H1 (cell line): Measurements from ENCODE around the gene RPTOR. TPM values are rescaled to one million over a fixed set of nuclear protein-coding genes. Genes with fewer than 3 reads are reported as not detected.

Experiments
- CTCF ChIA-PET: fragments of 300-600 bp; sonication (Branson Sonifier 250); formaldehyde crosslinking; loops from one replicate; lab custom pipeline; 2021; ENCODE audit not compliant: partially characterized antibody; lab: Charles Lee
- POLR2A ChIA-PET: fragments of 300-600 bp; sonication (Branson Sonifier 250); formaldehyde crosslinking; loops from one replicate; lab custom pipeline; 2021; ENCODE audit warnings: inconsistent platforms; ENCODE audit not compliant: partially characterized antibody; lab: Charles Lee
- DNase-seq, 2 experiments: peaks; one replicate each; pipeline versions ENCODE4 v3.0.0 to v3.0.0-alpha.2; 2010 to 2022; ENCODE audit warnings: low spot score in 2 of 2, low read depth in 1 of 2, mixed read lengths in 1 of 2
- FAIRE-seq: peaks from 2 replicates; lab custom pipeline; 2011; peaks lifted over from hg19 to GRCh38; lab: Jason Lieb, UNC
- H2AFZ ChIP-seq: 2 replicates; pipeline ENCODE4 v1.8.1; 2012; ENCODE audit warnings: low read length, inconsistent platforms
- H2AK5ac ChIP-seq: 2 replicates; pipeline ENCODE4 v1.6.1; 2013; ENCODE audit warnings: low read depth, low read length
- H2BK120ac ChIP-seq: replicated peaks from 2 replicates; pipeline ENCODE3; 2013; ENCODE audit warnings: low read depth, low read length, inconsistent platforms
- H2BK12ac ChIP-seq: 2 replicates; pipeline ENCODE4 v1.6.1; 2013; ENCODE audit warnings: low read depth, low read length
- H2BK15ac ChIP-seq: 2 replicates; pipeline ENCODE4 v1.6.1; 2013; ENCODE audit warnings: low read length
- H2BK20ac ChIP-seq: 2 replicates; pipeline ENCODE4 v1.6.1; 2013; ENCODE audit warnings: low read length
- H2BK5ac ChIP-seq: 2 replicates; pipeline ENCODE4 v1.6.1; 2013; ENCODE audit warnings: low read depth, low read length
- H3K14ac ChIP-seq: 2 replicates; pipeline ENCODE4 v1.6.1; 2013; ENCODE audit warnings: inconsistent platforms; ENCODE audit not compliant: insufficient read length
- H3K18ac ChIP-seq: 2 replicates; pipeline ENCODE4 v1.6.1; 2013; ENCODE audit warnings: low read length; ENCODE audit errors: extremely low read depth
- H3K23ac ChIP-seq: 2 replicates; pipeline ENCODE4 v1.6.1; 2013; ENCODE audit warnings: inconsistent platforms; ENCODE audit not compliant: insufficient read length
- H3K23me2 ChIP-seq: 2 replicates; pipeline ENCODE4 v1.6.1; 2013; ENCODE audit warnings: low read depth, low read length
- H3K27ac ChIP-seq: 2 replicates; pipeline ENCODE4 v1.6.1; 2011; ENCODE audit warnings: low read depth, low read length, inconsistent platforms
- H3K27me3 ChIP-seq, 4 experiments: replicated peaks in 1 of 4; 1 replicate in 1 of 4; 2 replicates in 3 of 4; pipeline versions ENCODE4 v1.6.1 to v1.8.1; 2011 to 2013; ENCODE audit warnings: low read length in 3 of 4, mild to moderate bottlenecking in 3 of 4, inconsistent platforms in 2 of 4, mixed read lengths in 2 of 4, moderate library complexity in 1 of 4; ENCODE audit not compliant: control insufficient read depth in 3 of 4, insufficient read depth in 3 of 4; ENCODE audit errors: extremely low read depth in 1 of 4
- H3K36me3 ChIP-seq, 4 experiments: 2 replicates each; pipeline versions ENCODE4 v1.6.1 to v1.8.1; 2011 to 2013; ENCODE audit warnings: mild to moderate bottlenecking in 4 of 4, low read length in 3 of 4, moderate library complexity in 2 of 4, control low read depth in 1 of 4, inconsistent platforms in 1 of 4; ENCODE audit not compliant: insufficient read depth in 4 of 4, control insufficient read depth in 2 of 4
- H3K4ac ChIP-seq: replicated peaks from 2 replicates; pipeline ENCODE3; 2013; ENCODE audit warnings: low read length, low read depth, mixed read lengths, inconsistent platforms; ENCODE audit not compliant: insufficient read length
- H3K4me1 ChIP-seq, 4 experiments: replicated peaks in 1 of 4; 1 replicate in 1 of 4; 2 replicates in 3 of 4; pipeline versions ENCODE4 v1.6.1 to v1.8.1; 2011 to 2013; ENCODE audit warnings: low read length in 3 of 4, inconsistent platforms in 2 of 4, mixed read lengths in 1 of 4; ENCODE audit not compliant: insufficient read depth in 4 of 4, control insufficient read depth in 3 of 4
- H3K4me2 ChIP-seq, 2 experiments: 2 replicates each; pipeline versions ENCODE4 v1.6.1 to v1.8.1; 2011 to 2013; ENCODE audit warnings: low read depth in 2 of 2, low read length in 2 of 2, control low read depth in 1 of 2, inconsistent platforms in 1 of 2, mild to moderate bottlenecking in 1 of 2; ENCODE audit not compliant: insufficient read depth in 1 of 2
- H3K4me3 ChIP-seq, 4 experiments: fragments of 200-600, 300-600 bp in 1 of 4; sonication (generic), shearing (Covaris generic), sonication (Bioruptor Twin) in 1 of 4; 2 replicates each; pipeline versions ENCODE4 v1.5.1 to v1.8.1; 2011 to 2016; ENCODE audit warnings: low read length in 4 of 4, low read depth in 3 of 4, control low read depth in 2 of 4, inconsistent platforms in 2 of 4, mild to moderate bottlenecking in 2 of 4, mixed read lengths in 1 of 4, moderate library complexity in 1 of 4; ENCODE audit not compliant: insufficient read depth in 2 of 4; ENCODE audit errors: extremely low read depth in 1 of 4
- H3K56ac ChIP-seq: replicated peaks from 2 replicates; pipeline ENCODE3; 2013; ENCODE audit warnings: low read depth, mild to moderate bottlenecking, mixed read lengths, low read length, inconsistent platforms; ENCODE audit not compliant: insufficient read length
- H3K79me1 ChIP-seq: 2 replicates; pipeline ENCODE4 v1.6.1; 2013; ENCODE audit warnings: low read depth, low read length, control low read depth
- H3K79me2 ChIP-seq, 2 experiments: 2 replicates each; pipeline versions ENCODE4 v1.6.1 to v1.8.1; 2012 to 2013; ENCODE audit warnings: low read length in 2 of 2, mild to moderate bottlenecking in 2 of 2, inconsistent platforms in 1 of 2; ENCODE audit not compliant: insufficient read depth in 2 of 2, control insufficient read depth in 1 of 2
- H3K9ac ChIP-seq, 4 experiments: replicated peaks in 1 of 4; 1 replicate in 1 of 4; 2 replicates in 3 of 4; pipeline versions ENCODE4 v1.6.1 to v1.8.1; 2011 to 2013; ENCODE audit warnings: low read depth in 3 of 4, low read length in 3 of 4, control low read depth in 2 of 4, mild to moderate bottlenecking in 2 of 4, moderate library complexity in 2 of 4, inconsistent platforms in 1 of 4; ENCODE audit errors: extremely low read depth in 1 of 4
- H3K9me3 ChIP-seq, 2 experiments: 2 replicates each; pipeline versions ENCODE4 v1.6.1 to v1.8.1; 2012 to 2013; ENCODE audit warnings: mild to moderate bottlenecking in 2 of 2, moderate library complexity in 2 of 2, control low read depth in 1 of 2, inconsistent platforms in 1 of 2, low read depth in 1 of 2, low read length in 1 of 2, mixed read lengths in 1 of 2; ENCODE audit not compliant: insufficient read depth in 2 of 2
- H4K20me1 ChIP-seq, 2 experiments: replicated peaks in 1 of 2; 2 replicates each; pipeline versions ENCODE3 to v1.8.1; 2011 to 2013; ENCODE audit warnings: inconsistent platforms in 2 of 2, low read length in 2 of 2, mild to moderate bottlenecking in 1 of 2; ENCODE audit not compliant: insufficient read depth in 2 of 2, control insufficient read depth in 1 of 2
- H4K5ac ChIP-seq: 2 replicates; pipeline ENCODE4 v1.6.1; 2013; ENCODE audit warnings: low read length, low read depth, mixed read lengths, inconsistent platforms; ENCODE audit not compliant: insufficient read length
- H4K8ac ChIP-seq: 2 replicates; pipeline ENCODE4 v1.8.0; 2013; ENCODE audit warnings: mild to moderate bottlenecking, moderate library complexity, low read length, inconsistent platforms; ENCODE audit not compliant: insufficient read depth; ENCODE audit errors: extremely low read depth
- H4K91ac ChIP-seq: replicated peaks from 2 replicates; pipeline ENCODE3; 2013; ENCODE audit warnings: low read length, mixed read lengths, inconsistent platforms; ENCODE audit not compliant: insufficient read length
- CREB1 ChIP-seq: IDR thresholded peaks from 2 replicates; pipeline ENCODE4 v1.6.1; 2012; ENCODE audit warnings: inconsistent platforms
- KDM5A ChIP-seq: fragments of 200-600 bp; IDR thresholded peaks from 2 replicates; pipeline ENCODE4 v1.7.1; 2012; ENCODE audit warnings: mild to moderate bottlenecking, low read length, inconsistent platforms, mixed read lengths
- RXRA ChIP-seq: IDR thresholded peaks from 2 replicates; pipeline ENCODE4 v1.6.1; 2011; ENCODE audit warnings: low read depth, mild to moderate bottlenecking, low read length, moderate library complexity; ENCODE audit not compliant: insufficient read depth
- WGBS, 2 experiments: shearing (Covaris generic) in 1 of 2; methylation state at CpG; one replicate each; pipeline versions ENCODE4 v1.1.6 to v1.1.7; 2013 to 2015; ENCODE audit warnings: low lambda C conversion rate in 2 of 2, mixed read lengths in 2 of 2, inconsistent platforms in 1 of 2, low coverage in 1 of 2, missing lambda C conversion rate in 1 of 2; ENCODE audit not compliant: insufficient replicate concordance in 2 of 2, insufficient coverage in 1 of 2, insufficient read length in 1 of 2; ENCODE audit errors: extremely low coverage in 1 of 2, missing lambda C conversion rate in 1 of 2; 5-methylcytosine and 5-hydroxymethylcytosine counted together
- polyA plus RNA-seq, 7 experiments: library from polyadenylated mRNA; depleted of rRNA in 3 of 7; stranded (reverse) in 5 of 7; unstranded in 2 of 7; fragments of >200 nt in 5 of 7; fragments of 200-250 nt in 2 of 7; gene quantifications; 1 replicate in 5 of 7; 2 replicates in 1 of 7; 4 replicates in 1 of 7; pipeline versions ENCODE4 v1.2.1 to v1.2.3, GENCODE V29; 2011 to 2013; ENCODE audit warnings: missing spikeins in 2 of 7, mixed read lengths in 2 of 7
- total RNA-seq: library from RNA; stranded (reverse); fragmentation: NEBNext Ultra II Directional; extraction: Animal tissue kit (Norgen Biotek cat#: 25700); gene quantifications from 2 replicates; pipeline ENCODE4 v1.2.1, GENCODE V29; 2021

Gene RPTOR
- total and polyA plus RNA-seq, 2 of the 8 experiments (the other 6 are each of a cell fraction or from before 2014, with no cell fraction given), result 6.9 to 28.7 TPM

DNA sequence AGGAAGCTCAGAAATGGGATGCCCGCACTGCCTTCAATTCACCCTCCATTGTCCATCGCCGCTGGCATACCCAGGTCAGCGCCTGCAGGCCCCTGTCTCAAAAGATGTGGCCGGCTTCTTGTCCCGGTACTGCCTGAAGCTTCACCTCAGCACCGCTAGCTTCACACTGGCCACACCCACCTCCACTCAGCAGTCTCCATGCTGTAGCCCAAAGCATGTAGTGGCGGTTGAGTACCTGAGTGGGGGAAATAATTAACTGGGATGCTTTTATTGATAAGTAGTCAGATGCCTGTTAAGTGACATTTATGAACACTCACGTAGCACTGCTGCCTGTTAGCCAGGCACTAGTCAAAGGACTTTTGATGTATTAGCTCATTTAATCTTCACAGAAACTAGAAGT is 143.2 kb downstream of the RPTOR start:
- FAIRE-seq, result no peak
- H2AFZ ChIP-seq, result no peak overlapping the region
- H3K27me3 ChIP-seq, result no peaks in the 10 kb centered on the region
- H3K27ac ChIP-seq, result no peak overlapping the region
- CTCF ChIA-PET, result interaction anchor here (2.0 kb wide), 1 partner anchor 11 kb away, joined by 7 read pairs; no protein-coding TSS in a partner anchor
- no peak overlapping the region for H3K4me2 ChIP-seq
- H3K9ac ChIP-seq, result no peak overlapping the region
- H4K91ac ChIP-seq, result no peak overlapping the region
- H3K4me1 ChIP-seq, result no peaks in the 10 kb centered on the region; a peak in 1 of 7 replicates
- peaks cover 0 to 2% of the 10 kb centered on the region in 2 experiments for H4K20me1 ChIP-seq
- no peaks in the 10 kb centered on the region for H3K36me3 ChIP-seq
- no peak overlapping the region for H4K5ac ChIP-seq
- no peak overlapping the region for H4K8ac ChIP-seq
- no peak overlapping the region for H2BK120ac ChIP-seq
- no peak overlapping the region for H3K23ac ChIP-seq
- H2BK12ac ChIP-seq, result no peak overlapping the region
- peaks cover 0 to 17% of the 10 kb centered on the region in 2 experiments; a peak in 2 of 4 replicates for H3K79me2 ChIP-seq
- no peak overlapping the region for H2BK5ac ChIP-seq
- no peak overlapping the region for H2BK20ac ChIP-seq
- H2BK15ac ChIP-seq, result no peak overlapping the region
- no peak overlapping the region for H2AK5ac ChIP-seq
- no peak overlapping the region for H3K4me3 ChIP-seq
- POLR2A ChIA-PET, result interaction anchor here (1.2 kb wide), 1 partner anchor 14 kb away, joined by 4 read pairs; no protein-coding TSS in a partner anchor
- H3K4ac ChIP-seq, result no peak overlapping the region
- H3K56ac ChIP-seq, result no peak overlapping the region
- H3K18ac ChIP-seq, result no peak overlapping the region
- no peak overlapping the region for H3K14ac ChIP-seq
- peaks cover 9% of the 10 kb centered on the region for H3K79me1 ChIP-seq
- no peaks in the 10 kb centered on the region for H3K23me2 ChIP-seq
- no peak for DNase-seq
- 90% methylated on average over 9 of the region's 9 CpGs; no CpG with 5 or more reads in 1 of the 2 experiments for WGBS, 2 experiments
- no peaks in the 10 kb centered on the region for H3K9me3 ChIP-seq
- TF ChIP-seq CREB1 (no peak), KDM5A (no peak), RXRA (no peak)
